GM12875 (cell line): ENCODE data around the gene FAM50B.

ENCODE experiments used
- H3K4me3 ChIP-seq: one replicate; pipeline ENCODE4 v1.5.1; 2011; ENCODE audit warnings: low read depth, low read length, control low read depth
- CTCF ChIP-seq: IDR thresholded peaks from 2 replicates; pipeline ENCODE4 v1.5.1; 2011; ENCODE audit warnings: low read depth, mild to moderate bottlenecking, control low read depth, inconsistent platforms, low read length, moderate library complexity, borderline replicate concordance; ENCODE audit not compliant: insufficient read depth

FAM50B gene

GRCh38 chr6:3811191-3811590 is 38.0 kb upstream of the FAM50B start:
- TF ChIP-seq CTCF: no peak
- H3K4me3 ChIP-seq: no peak overlapping the region

- no peak for TF ChIP-seq CTCF
- no peak overlapping the region for H3K4me3 ChIP-seq
These were observed 36.6 kb upstream of the FAM50B start for GRCh38 chr6:3812596-3812995.

GRCh38 chr6:3813150-3813780 is 35.9 kb upstream of the FAM50B start:
- no peak for TF ChIP-seq CTCF
- H3K4me3 ChIP-seq: no peak overlapping the region

- no peak for TF ChIP-seq CTCF
- H3K4me3 ChIP-seq: no peak overlapping the region
These were observed 35.3 kb upstream of the FAM50B start for GRCh38 chr6:3813918-3814317.

GRCh38 chr6:3814539-3814938 is 34.6 kb upstream of the FAM50B start:
- TF ChIP-seq CTCF: no peak
- no peak overlapping the region for H3K4me3 ChIP-seq

GRCh38 chr6:3816251-3816650 is 32.9 kb upstream of the FAM50B start:
- TF ChIP-seq CTCF: no peak
- H3K4me3 ChIP-seq: no peak overlapping the region

GRCh38 chr6:3819161-3820110 is 29.7 kb upstream of the FAM50B start:
- no peak for TF ChIP-seq CTCF
- H3K4me3 ChIP-seq: no peak overlapping the region
